HEK293T (cell line): ENCODE measurements around the gene DCP1B.

ENCODE experiments used
- ARNT ChIP-seq: fragments of 450-650 bp; IDR thresholded peaks from 2 replicates; pipeline ENCODE4 v1.6.1; 2017; ENCODE audit warnings: mild to moderate bottlenecking
- BHLHE40 ChIP-seq: fragments of 450-650 bp; IDR thresholded peaks from 2 replicates; pipeline ENCODE4 v1.6.1; 2016; ENCODE audit warnings: mild to moderate bottlenecking, moderate library complexity, borderline replicate concordance
- CTBP1 ChIP-seq: fragments of 450-650 bp; IDR thresholded peaks from 2 replicates; pipeline ENCODE4 v1.6.1; 2016; ENCODE audit warnings: borderline replicate concordance
- LEF1 ChIP-seq: fragments of 450-650 bp; IDR thresholded peaks from 2 replicates; pipeline ENCODE4 v1.6.1; 2017; ENCODE audit warnings: mild to moderate bottlenecking, borderline replicate concordance
- SP1 ChIP-seq: fragments of 450-650 bp; IDR thresholded peaks from 2 replicates; pipeline ENCODE4 v1.6.1; 2017
- ZNF384 ChIP-seq: fragments of 450-650 bp; IDR thresholded peaks from 2 replicates; pipeline ENCODE4 v1.6.1; 2016

- TF ChIP-seq BHLHE40 (no peak), ARNT (no peak), SP1 (no peak), ZNF384 (no peak), LEF1 (no peak), CTBP1 (no peak)
These were observed 70.8 kb downstream of the DCP1B start for GRCh38 chr12:1933342-1934051.
